ENCODE results near the gene MVD.

The MVD gene

DNA sequence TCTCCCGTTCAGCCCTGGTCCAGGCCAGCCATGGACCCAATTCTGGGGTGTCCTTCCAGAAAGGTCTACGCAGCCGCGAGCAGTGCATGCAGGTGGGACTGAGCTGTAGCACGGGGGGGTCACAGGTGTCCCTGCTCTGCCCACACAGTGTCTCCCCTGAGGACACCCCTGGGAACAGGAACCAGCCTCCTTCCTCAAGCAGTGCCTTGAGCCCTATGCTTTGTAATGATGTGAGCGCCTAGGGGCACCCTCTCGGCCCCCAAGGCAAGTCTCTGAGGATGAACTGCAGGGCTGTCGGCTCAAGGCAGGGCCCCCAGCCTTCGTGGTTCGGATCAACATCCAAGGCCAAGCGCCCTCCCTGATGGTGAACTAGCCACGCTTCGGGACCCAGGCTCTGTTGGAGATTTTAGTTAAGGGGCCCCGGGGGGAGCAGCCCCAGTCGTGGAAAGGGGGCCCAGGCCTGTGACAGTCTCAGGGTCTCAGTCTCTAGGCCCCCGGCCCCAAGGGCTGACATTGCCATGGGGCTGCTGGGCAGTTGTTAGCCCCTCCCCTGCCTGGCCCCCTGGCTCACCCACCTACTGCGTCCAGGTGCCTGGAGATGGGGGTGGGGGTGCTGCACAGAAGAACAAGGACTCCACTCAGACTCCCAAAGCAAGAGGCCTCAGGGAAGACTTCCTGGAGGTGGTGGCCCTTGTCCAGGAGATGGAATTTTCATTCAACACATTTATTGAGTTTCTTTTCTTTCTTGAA is 22.2 kb downstream of the MVD start:
- DNase-seq (ENCODE audit: low read depth): no peak

DNA sequence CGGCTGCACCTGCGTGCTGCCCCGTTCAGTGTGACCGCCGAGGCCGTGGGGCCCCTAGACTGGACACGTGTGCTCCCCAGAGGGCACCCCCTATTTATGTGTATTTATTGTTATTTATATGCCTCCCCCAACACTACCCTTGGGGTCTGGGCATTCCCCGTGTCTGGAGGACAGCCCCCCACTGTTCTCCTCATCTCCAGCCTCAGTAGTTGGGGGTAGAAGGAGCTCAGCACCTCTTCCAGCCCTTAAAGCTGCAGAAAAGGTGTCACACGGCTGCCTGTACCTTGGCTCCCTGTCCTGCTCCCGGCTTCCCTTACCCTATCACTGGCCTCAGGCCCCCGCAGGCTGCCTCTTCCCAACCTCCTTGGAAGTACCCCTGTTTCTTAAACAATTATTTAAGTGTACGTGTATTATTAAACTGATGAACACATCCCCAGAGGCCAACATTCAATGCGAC is 22.8 kb downstream of the MVD start:
- DNase-seq (ENCODE audit: low read depth): no peak

DNA sequence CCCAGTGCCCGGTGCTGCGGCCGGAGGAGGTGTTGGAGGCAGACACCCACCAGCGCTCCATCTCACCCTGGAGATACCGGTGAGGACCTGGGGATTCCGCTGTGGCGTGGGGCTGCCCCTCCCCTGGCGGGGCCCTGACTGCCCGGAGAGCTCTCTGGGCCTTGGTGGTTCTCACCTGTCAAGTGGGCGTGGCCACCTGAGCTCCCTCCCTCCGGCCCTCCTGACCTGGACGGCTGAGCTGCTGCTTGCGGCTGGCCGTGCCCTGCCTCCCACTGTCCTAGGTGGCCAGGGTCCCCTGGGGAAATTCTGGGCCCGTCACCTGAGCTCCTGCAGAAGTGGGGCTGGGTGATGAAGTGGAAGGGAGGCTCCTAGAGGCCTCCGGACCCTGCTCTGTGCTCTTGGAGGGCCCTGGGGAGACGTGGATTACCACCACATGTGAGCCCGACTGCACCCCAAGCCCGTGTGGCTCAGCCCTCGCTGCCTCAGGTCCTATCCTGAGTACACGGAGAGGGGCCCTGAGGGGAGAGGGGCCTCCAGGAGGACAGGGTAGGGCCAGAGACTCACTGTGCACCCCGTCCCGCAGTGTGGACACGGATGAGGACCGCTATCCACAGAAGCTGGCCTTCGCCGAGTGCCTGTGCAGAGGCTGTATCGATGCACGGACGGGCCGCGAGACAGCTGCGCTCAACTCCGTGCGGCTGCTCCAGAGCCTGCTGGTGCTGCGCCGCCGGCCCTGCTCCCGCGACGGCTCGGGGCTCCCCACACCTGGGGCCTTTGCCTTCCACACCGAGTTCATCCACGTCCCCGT is 23.5 kb downstream of the MVD start:
- DNase-seq (ENCODE audit: low read depth): no peak

DNA sequence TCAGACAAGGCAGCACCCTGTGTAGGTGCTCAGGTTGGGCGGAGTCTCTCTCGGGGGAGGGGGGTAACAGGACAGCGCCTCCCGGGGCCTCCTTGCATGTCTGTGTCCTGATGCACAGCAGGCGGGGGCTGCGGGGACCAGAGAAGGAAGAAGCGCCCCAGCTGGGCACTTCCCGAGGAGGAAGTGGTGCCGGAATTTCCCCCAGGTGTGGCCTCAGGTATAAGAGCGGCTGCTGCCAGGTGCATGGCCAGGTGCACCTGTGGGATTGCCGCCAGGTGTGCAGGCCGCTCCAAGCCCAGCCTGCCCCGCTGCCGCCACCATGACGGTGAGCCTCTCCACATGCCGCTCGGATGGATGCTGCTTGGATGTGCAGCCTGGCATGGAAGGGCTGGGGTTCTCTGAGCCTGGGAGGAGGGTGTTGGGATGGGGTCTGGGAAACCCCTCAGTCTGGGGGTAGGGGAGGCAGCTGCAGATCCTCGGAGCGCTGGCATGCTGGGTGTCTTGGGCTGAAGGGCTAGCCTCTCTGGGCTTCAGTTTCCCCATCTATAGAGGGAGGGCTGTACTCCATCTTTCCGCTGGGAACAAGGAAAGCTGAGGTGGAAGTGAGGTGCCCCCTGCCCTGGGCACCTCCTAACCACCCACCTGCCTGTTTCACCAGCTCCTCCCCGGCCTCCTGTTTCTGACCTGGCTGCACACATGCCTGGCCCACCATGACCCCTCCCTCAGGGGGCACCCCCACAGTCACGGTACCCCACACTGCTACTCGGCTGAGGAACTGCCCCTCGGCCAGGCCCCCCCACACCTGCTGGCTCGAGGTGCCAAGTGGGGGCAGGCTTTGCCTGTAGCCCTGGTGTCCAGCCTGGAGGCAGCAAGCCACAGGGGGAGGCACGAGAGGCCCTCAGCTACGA is 24.3 kb downstream of the MVD start, which contains the start of gene IL17C:
Gene IL17C (plus strand): TSS at position 250 of the 908 bp plus-strand sequence. CDS start 70 bp downstream, at position 320.
- peak; percentile 14 for DNase-seq (ENCODE audit: low read depth)

GRCh38 chr16:88636488-88637265 is 26.2 kb downstream of the MVD start:
- DNase-seq (ENCODE audit: low read depth): no peak

DNA sequence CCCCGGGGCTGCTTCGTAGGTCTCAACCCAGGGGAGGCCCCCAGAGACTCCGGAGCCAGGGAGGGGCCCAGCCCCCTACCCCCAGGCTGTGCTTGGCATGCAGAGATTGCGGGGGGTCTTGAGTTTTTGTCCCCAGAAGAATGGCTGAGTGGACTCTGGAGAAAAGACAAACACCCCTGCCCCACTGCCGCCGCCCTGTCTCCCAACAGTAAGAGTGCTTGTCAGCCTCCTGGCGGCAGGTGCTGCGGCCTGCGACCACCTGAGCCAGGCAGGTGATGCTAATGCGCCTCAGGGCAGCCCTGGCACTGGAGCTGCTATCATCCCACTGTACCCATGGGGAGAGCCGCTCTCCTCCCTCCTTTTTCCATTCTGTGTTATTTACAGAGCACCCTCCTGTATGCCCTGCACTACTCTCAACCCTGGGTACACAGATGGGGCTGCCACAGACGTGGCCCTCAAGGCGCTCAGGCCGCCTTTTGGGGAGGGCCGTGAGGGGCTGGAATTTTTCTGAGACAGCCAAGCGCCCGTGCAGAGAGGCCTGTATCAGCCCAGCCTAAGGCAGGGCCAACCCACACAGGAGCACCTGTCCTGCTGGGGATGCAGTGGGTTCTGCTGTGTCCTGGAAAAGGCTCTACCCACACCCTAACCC is 27.1 kb downstream of the MVD start:
- no peak for DNase-seq (ENCODE audit: low read depth)

DNA sequence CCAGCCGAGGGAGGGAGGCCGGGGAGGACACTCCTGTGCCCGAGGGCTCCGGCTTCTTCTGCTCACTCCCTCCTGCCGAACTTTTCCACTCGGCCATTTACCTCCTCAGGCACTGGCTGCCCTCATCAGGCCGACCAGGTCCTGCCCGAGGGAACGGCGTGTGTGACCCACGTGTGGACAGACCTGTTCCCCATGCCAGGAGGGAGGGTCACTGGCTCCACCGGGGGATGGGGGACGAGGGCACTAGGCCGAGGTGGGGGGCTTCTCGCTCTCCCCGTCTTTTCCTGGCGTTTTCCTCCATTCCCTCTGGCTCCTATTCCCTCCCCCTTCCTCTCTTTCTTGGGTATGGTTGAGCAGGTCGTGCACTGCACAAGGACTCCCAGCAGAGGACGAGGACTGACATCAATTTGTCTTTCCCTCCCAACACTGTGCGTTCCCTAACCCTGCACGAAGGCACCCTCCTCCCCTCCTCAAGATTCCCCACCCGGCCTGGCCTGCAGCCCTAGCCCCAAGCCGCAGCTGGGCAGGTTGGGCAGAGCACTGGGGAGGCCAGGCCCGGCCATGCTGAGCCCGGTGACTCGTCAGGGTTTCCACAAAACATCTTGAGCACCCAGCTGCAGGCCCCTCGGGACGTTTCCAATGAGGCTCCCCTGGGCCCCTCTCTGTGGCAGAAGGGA is 27.8 kb downstream of the MVD start:
- DNase-seq (ENCODE audit: low read depth): no peak

DNA sequence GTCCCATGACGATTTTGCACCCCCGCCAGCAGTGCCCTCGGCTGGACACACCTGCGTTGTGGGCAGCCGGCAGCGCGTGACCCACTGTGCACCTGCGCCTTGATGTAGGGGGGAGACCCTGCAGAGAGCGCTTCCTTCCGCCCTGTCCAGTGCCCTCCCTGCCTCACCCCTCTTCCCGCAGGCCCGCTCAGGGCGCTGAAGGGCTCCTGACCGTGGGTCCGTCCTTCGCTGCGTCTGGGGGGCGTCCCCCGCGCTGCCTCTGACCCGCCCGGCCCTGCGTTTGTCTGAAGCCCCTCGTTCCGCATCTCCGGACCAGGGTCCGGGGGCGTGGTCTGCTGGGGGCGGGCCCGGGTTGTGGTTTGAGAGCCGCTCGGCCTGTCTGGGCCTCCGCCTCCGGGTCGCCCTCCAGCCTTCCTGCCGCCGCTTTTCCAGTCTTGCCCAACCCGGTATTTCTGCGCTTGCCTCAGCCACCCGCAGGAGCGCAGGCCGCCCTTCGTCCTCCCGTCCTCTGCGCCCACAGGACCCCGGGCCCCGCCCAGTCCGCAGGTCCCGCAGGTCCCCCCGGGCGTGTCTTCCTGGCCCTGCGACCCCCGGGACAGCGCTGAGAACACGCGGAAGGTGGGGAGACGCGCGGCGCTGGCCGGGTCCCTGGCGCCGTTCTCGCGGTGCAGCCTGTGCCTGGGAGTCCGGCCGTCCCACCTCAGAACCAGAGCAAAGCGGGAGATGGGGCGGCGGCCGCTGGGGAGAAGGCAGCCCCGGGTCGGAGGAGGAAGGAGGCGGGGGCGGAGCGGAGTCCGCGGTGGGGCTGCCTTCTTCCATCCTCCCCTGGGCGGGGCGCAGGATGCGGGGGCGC is 28.5 kb downstream of the MVD start:
- peak; percentile 20 for DNase-seq (ENCODE audit: low read depth)

DNA sequence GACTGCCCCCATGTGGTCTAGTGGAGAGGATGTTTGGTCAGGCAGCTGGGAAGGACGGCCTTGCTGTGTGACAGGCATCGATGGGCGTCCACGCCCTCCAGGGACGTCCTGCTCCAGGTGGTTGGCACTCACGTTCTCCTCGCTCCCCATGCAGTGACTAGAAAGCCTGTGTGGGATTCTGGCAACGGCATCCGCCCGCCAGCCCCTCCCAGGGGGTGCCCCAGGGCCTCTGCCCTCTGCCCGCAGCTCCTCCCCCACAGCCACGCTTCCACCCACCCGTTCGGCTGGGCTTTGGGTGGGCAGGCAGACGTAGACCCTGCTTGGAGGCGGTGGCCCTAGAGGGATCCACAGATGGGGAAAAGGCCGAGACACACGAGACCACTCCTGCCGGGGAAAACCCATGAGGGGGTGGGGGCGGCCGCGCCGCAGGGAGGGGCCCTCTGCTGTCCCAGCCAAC is 29.2 kb downstream of the MVD start:
- peak; percentile 57 for DNase-seq (ENCODE audit: low read depth)

DNA sequence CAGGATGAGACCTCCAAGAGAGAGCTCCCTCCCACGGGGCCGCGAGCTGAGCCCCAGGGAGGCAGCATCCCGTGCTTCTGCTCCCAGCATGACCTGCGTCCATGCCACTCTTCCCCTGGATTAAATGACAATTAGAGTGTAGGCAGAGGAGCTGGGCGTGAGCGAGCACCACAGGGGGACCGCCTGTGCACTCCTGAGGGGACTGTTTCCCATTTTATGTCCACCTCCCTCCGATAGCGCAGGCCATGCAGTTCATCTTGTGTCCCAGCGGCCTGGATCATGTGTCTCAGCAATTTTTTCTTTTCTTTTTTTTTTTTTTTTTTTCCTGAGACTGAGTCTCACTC is 30.3 kb downstream of the MVD start:
- no peak for DNase-seq (ENCODE audit: low read depth)

DNA sequence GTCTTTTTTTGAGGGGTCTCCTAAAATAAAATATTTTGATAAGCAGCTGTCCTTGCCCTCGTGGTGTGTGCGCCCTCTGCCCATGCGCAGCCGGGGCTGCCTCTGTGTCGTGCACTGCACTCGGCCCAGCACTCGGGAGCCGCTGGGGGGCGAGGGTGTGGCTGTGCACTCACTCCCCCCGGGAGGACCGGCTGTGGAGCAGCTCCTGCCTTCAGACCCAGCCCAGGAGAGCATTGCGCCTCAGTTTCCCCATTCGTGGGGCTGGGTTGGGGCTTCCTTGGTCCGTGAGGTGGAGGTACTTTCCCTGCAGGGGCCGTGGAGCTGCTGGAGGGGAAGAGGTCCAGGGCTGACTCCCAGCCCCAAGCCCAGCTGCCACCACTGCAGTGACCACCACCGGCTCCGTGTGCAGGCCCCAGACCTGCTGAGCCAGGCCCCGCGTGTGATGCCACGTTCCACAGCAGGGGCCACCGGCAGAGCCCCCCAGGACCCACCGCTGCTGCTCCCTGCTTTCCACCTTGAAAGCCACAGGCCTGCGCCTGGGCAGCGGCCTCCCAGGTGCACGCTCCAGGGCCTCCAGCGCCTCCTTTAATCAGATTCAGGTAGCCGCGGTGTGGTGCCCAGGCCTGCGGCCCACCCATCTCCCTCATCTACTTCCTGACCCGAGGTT is 30.8 kb downstream of the MVD start:
- DNase-seq (ENCODE audit: low read depth): no peak

DNA sequence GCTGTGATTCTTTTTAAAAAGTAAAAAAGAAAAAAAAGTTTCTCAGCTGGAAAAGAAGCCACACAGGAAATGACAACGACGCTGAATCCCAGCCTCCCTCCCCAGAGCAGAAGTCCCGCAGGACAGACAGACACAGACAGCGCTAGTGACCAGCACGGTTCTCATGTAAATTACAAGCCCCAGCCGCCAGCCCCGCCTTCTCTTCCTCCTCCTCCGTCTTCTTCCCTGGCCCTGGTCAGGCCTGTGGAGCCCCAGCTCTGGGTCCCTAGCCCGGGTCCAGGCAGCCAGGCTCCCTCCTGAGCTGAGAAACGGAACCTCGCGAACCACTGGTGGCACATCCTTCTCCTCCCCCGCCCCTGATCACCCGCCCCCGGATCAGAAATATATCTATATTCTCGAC is 31.5 kb downstream of the MVD start:
- DNase-seq (ENCODE audit: low read depth): no peak

GRCh38 chr16:88630941-88631340 is 31.9 kb downstream of the MVD start:
- DNase-seq (ENCODE audit: low read depth): no peak

GRCh38 chr16:88630433-88630832 is 32.5 kb downstream of the MVD start:
- no peak for DNase-seq (ENCODE audit: low read depth)

DNA sequence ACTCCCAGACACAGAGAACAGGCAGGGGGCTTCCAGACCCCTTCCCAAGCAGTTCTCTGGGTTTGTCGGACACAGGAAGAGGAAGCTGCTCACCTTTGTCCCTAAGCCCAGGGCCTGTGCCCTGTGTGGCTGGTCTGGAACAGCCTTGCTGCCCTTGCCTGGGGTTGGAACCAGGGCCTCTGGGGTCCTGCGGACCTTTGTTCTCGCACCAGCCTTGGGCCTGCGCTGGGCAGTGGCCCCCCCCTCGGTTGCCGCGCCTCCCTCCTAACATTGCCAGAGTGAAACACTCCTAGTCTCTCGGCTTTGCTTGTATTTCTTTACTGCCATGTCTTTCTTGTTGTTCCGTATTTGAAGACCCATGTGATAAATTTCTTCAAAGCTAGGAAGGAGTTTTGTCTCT is 33.1 kb downstream of the MVD start:
- no peak for DNase-seq (ENCODE audit: low read depth)

DNA sequence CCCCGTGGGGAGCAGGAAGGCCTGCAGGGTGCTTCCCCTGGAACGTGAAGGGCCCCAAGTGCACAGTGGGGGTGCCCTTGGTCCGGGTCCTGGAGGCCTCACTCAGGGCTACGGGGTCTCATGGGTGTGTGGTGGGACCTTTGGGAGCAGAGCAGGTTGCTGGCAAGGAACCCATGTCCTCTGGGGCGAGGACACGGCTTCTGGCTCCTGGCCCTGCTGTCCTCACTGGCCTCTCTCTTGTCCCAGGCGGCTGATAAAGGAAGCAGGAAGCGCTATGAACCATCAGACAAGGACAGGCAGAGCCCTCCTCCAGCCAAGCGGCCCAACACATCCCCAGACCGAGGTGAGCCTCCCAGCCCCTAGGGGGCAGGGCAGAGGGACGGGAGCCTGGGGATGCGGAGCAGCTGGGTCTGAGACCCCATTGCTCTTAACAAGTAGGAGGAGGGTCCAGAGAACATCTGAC is 34.3 kb downstream of the MVD start:
- no peak for DNase-seq (ENCODE audit: low read depth)

GRCh38 chr16:88627531-88628411 is 35.1 kb downstream of the MVD start:
- DNase-seq (ENCODE audit: low read depth): no peak

- DNase-seq (ENCODE audit: low read depth): no peak
Observed at GRCh38 chr16:88626646-88627045, 36.2 kb downstream of the MVD start.
